Right forelimb (tissue), 1 donor: Measurements from ENCODE around the gene TMUB1.
A peak's percentile ranks its signal among the peaks of the same experiment; 100 is the strongest.

Experiments used
- DNase-seq: peaks from one replicate; pipeline ENCODE4 v3.0.0-alpha.2; 2018

The TMUB1 gene

DNA sequence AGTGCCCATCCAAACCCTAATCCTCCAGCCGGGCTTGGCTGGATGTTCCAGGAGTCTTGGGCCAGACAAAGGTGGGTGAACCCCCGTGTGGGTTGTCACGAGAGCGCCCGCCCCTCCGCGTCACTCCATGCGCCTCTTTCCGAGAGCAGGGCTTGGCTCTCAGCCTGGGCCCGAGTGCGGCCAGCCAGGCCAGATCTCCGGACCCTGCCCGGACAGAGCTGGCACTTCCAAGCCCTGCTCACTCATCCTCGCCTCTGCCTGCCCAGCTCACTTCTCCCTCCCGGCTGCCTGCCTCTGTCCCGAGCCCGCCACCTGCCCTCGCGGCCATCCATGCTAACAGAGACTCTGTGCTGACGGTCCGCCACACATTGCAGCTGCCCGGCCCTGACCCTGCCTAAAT lies 37.6 kb upstream of the TMUB1 start:
- no peak for DNase-seq

DNA sequence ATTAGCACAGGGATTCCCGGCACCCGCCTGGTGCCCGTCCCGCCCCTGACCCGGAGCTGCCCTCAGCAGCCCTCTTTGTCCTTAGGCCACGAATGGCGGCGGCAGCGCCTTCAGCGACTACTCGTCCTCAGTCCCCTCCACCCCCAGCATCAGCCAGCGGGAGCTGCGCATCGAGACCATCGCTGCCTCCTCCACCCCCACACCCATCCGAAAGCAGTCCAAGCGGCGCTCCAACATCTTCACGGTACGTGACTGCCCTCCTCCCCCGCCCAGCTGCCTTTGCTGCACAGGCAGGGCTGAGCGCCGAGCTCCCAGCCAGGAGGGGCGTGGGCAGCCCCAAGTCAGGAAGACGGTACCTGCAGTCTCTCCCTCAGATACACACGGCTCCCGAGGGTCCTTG lies 36.6 kb upstream of the TMUB1 start:
- DNase-seq = no peak

GRCh38 chr7:151119055-151119415 lies 35.7 kb upstream of the TMUB1 start:
- no peak for DNase-seq

DNA sequence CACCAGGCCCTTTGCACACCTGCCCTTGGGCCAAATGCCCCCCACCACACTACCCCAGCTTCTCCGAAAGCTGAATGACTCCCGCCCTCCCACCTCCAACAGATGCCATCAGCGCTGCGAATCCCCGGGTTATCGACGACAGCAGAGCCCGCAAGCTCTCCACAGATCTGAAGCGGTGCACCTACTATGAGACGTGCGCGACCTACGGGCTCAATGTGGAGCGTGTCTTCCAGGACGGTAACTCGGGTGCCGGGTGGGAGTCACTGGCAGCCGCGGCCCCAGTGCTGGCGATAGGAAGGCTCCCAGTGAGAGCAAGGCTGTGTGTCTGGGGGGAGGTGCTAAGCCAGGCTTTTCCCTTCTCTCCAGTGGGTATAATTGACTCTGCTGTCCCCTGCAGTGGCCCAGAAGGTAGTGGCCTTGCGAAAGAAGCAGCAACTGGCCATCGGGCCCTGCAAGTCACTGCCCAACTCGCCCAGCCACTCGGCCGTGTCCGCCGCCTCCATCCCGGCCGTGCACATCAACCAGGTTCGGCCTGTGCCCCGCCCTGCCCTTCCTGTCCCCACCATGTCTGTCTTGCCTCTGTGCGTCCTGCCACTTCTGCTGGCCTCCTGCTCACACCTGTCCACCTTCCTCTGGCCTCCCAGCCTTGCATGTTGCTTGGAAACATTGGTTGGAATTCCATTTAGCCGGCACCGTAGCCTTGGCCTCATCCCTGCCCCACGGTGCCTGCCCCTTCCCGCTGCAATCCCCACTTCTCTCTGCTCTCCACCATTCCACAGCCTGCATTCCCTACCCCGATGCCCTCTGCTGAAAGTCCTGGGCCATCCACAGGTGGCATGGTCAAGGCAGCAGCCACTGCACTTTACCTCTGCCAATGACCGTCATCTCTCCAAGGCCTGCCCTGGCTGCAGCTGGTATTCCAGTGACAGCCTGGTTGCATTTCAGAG lies 35.1 kb upstream of the TMUB1 start:
- DNase-seq = no peak

- no peak for DNase-seq
These were observed 34.3 kb upstream of the TMUB1 start for GRCh38 chr7:151117565-151117964.

GRCh38 chr7:151116603-151117440 lies 33.5 kb upstream of the TMUB1 start:
- DNase-seq = no peak

- no peak for DNase-seq
These were observed 32.6 kb upstream of the TMUB1 start for GRCh38 chr7:151115836-151116418.

DNA sequence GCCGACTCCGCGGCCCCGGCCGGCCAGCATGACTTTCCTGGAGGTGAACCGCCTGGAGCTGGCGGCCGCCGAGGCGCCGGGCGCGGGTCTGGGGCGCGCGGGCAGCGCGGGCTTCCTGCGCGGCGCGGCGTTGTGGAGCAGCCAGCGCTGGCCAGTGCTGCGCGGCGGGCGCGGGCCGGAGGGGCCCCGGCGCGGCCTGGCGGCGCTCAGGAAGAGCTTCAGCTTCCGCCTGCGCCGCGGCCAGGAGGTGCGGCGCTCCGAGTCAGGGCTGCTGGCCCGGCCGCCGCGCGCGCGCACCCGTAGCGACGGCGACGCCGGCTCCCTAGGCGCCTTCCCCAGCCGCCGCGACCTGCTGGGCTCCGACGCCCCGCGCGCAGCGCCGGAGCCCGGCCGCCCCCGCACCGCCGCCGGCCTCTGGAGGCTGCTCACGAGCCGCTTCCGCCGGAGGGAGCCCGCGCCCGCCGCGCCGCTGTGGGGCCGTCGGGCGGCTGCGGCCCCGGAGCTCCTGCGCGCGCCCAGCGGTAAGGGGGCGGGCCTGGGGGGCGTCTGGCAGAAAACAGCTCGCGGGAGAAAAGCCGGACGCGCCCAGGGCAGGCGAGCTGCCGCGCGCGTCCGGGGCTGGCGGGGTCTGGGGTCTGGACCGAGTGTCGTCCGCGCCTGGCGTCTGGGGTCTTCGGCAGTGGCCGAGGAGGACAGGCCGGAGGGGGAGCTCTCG lies 32.0 kb upstream of the TMUB1 start:
- DNase-seq = no peak

GRCh38 chr7:151114151-151115090 lies 31.1 kb upstream of the TMUB1 start:
- no peak for DNase-seq

GRCh38 chr7:151113344-151114150 lies 30.3 kb upstream of the TMUB1 start:
- no peak for DNase-seq

DNA sequence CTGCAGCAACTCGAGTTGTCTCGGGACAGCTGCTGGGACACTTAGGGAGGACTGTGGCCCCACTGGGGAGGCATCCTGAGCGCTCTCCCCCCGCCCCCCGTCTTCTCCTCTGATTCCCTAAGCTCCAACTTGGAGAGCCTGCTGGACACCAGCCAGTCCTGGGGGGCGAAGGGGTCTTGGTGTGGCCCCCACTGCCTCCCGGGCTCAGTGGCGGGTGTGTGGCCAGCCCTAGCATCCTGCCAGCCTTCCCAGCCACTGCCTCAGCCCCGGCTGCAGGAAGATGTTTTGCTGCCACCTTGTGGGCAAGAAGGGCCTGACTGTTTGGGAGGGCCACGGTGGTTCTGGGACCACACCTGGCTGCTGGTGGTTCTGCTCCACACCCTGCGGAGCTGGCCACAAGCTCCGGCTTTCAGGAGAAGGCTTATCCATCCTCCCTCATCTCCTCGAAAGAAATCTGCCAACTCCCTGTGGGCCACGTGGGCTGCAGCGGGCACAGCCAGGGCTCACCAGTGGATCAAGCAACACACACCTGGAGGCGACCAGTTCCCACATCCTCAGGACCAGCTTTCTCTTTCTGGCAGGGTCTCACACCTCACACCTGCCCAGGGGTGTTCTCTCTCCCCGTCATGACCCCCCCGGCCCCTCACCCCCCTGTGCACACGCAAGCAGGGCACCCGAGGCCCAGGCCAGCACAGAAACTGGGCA lies 27.8 kb upstream of the TMUB1 start:
- DNase-seq = peak; percentile 82

DNA sequence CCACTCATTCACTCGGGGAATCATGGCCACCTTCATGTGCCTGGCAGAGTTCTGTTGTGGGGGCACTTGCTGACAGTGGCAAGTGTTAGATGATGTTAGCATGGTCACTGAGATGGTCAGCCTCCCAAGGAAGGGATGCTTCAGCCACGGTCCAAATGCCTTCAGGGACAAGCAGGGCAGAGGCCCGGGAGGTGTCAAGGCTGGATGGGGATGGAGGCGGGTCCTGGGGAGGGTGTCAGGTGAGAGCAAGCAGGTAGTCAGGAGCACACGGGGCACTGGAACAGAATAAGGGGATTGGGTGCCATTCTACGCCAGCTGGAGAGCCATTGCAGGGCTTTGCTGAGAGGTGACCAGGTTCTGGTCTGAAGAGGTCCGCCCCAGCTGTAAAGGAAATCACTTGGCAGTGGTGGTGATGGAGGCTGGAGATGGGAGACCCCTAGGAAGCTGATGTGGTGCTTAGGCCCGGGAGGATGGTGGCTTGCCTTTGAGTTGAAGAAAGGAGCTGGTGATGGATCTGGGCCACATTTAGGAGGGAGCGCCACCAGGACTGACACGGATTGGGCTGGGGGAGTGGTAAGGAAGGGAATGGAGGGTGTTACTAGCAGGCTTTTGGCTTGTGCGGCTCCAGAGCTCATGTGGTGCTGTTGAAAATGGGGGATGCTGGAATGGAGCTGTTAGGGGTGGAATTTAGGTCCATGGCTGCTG lies 27.1 kb upstream of the TMUB1 start:
- DNase-seq = no peak

- DNase-seq = no peak
These were observed 26.1 kb upstream of the TMUB1 start for GRCh38 chr7:151109094-151110048.

DNA sequence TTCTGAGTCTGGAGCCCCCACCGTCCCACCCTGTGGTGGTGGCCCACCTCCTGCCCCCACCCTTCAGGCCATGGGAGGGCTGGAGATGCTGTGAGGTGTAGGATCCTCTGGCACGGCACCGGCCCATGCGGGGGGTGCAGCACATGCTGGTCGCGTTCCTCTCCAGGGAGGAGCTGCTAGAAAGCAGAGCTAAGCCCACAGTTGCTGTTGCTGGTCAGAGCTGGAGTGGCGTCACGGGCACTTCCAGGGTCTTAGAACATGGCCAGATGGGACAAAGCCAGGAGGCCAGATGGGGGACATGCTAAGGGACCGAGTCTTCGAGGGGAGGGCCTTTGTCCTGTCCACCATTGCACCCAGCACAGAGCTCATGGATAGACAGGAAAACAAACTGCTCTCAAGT lies 24.6 kb upstream of the TMUB1 start:
- DNase-seq = no peak

GRCh38 chr7:151104411-151105235 lies 21.3 kb upstream of the TMUB1 start:
- DNase-seq = no peak

DNA sequence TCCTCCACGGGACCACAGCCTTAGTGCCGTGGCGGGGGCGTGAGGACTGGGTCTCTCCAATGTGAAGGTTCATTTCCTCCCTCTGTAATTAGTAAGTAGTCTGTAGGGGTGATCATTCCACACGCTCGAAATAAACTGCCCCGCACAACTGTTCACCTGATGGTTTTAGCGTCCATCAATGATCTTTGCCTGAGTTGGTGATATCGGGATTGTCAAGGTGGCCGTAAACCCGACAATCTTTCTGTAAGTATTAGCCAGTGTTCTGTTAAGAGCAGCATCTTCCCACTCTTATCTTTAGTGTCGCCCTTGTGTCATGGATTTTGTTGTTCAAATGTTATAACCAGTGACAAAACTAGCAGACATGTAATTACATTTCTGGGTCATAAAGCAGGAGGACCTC lies 20.7 kb upstream of the TMUB1 start:
- no peak for DNase-seq

DNA sequence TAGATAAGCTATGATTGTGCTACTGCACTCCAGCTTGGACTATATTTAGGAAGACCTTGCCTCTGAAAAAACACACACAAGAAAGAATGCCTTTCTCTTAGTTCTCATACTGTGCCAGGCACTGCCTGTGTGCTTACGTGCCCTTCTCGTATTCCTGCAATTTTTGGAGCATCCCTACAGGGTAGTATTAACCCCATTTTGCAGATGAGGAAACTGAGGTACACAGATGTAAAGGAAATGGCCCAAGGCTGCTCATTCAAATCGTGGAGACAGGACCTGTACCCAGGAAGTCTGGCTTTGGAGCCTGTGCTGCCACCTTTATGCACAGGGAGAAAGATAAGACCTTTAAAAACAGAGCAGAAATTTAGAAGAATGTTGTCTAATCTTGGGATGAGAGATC lies 19.7 kb upstream of the TMUB1 start:
- no peak for DNase-seq
